Activated CD8-positive, alpha-beta memory T cell treated with anti-CD3 and anti-CD28 coated beads, Interleukin-2, amount 50 U/mL, for 24 hours (primary cell): ENCODE data around the gene IQGAP1.
"Not testable (repeated sequence)": the region's sequence is repeated elsewhere in the genome, so short reads cannot be mapped to it uniquely, and the experiment has no call there.

Experiments
- DNase-seq: peaks from one replicate; pipeline ENCODE4 v3.0.0-alpha.2; 2020; ENCODE audit errors: extremely low read depth

IQGAP1 gene

DNA sequence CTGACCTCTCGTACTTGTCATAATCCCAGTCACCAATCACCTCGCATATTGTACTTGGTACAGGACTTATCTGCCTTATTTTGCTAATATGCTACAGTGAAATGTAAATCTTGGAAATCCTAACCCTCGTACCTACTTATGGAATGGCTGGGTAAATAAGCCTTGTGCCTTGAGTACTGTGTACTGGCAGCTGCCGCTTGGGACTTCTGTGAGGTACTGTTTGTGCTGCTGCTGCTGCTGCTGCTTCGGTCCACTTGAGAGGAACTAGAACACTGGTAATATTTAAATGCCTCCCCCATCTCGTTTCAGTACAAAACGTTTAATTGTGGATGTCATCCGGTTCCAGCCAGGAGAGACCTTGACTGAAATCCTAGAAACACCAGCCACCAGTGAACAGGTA lies 99.1 kb downstream of the IQGAP1 start:
- DNase-seq = no peak

- DNase-seq = no peak
Measured at GRCh38 chr15:90489514-90489913, 101.5 kb downstream of the IQGAP1 start.

- DNase-seq = no peak
Measured at GRCh38 chr15:90489944-90490343, 101.9 kb downstream of the IQGAP1 start.

GRCh38 chr15:90493647-90494046 lies 105.6 kb downstream of the IQGAP1 start:
- no peak for DNase-seq

- DNase-seq = no peak
Measured at GRCh38 chr15:90495067-90495466, 107.0 kb downstream of the IQGAP1 start.

DNA sequence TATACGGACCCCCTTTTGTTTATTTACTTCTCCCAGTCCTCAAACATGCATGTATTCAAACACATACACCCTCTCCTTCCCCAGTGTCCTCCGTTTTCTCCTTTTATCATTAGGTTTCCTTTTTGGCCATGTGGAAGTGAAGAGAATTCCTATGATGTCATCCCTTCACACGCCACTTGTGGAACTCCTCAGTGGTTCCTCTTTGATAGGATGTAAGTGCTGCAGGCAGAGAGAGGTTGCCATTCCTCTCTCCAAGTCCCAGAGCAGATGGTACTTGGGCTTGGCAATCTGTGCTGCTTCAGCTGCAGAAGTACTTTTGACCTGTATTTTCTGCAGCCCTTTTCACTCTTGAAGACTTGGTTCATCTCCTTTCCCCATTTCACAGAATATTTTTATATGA lies 108.7 kb downstream of the IQGAP1 start:
- DNase-seq = no peak

GRCh38 chr15:90497376-90497775 lies 109.3 kb downstream of the IQGAP1 start:
- no peak for DNase-seq

DNA sequence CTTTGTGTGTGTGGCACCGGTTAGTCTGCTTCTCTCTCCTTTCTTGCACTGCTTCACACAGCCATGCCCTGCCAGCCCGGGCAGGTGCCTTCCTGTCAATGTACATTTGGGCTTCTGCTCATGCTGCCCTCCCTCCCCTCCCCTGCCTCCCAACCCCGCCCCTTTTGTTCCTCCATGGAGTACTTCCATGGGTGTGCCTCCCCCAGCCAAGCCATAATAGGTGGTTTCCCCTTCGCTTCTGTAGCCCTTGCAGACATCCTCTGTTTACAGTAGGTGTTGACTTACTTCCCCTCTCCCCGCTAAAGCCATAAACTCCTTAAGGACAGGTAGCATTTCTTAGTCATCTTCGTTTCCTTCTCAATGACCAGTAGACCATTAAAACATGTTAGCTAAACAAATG lies 109.9 kb downstream of the IQGAP1 start:
- no peak for DNase-seq

- DNase-seq = no peak
Measured at GRCh38 chr15:90500171-90500570, 112.1 kb downstream of the IQGAP1 start.

- DNase-seq = no peak
Measured at GRCh38 chr15:90501898-90502297, 113.9 kb downstream of the IQGAP1 start.

DNA sequence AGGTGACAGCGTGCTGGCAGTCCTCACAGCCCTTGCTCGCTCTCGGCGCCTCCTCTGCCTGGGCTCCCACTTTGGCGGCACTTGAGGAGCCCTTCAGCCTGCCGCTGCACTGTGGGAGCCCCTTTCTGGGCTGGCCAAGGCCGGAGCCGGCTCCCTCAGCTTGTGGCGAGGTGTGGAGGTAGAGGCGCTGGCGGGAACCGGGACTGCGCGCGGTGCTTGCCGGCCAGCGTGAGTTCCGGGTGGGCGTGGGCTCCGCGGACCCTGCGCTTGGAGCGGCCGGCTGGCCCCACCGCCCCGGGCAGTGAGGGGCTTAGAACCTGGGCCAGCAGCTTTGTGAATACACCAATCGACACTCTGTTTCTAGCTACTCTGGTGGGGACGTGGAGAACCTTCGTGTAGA lies 122.7 kb downstream of the IQGAP1 start:
- DNase-seq = not testable (repeated sequence)

GRCh38 chr15:90511211-90511618 lies 123.2 kb downstream of the IQGAP1 start:
- not testable (repeated sequence) for DNase-seq

DNA sequence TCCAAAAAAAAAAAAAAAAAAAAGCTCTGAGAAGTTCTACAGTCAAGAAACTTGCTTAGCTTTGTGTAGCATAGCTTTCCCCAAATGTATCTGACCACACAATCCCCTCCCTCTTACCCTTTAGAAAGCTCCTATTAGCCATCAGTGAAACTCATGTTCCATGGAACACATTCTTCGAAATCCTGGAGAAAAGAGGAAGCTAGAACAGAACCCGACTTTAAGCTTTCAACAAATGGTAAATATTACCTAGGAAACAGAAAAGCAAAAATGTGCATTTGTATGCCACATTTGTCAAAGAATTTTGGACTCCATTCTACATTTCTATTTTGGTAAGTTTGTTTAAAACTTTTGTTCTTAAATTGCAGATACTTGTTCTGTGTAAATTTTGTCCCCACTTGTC lies 124.2 kb downstream of the IQGAP1 start:
- DNase-seq = no peak

DNA sequence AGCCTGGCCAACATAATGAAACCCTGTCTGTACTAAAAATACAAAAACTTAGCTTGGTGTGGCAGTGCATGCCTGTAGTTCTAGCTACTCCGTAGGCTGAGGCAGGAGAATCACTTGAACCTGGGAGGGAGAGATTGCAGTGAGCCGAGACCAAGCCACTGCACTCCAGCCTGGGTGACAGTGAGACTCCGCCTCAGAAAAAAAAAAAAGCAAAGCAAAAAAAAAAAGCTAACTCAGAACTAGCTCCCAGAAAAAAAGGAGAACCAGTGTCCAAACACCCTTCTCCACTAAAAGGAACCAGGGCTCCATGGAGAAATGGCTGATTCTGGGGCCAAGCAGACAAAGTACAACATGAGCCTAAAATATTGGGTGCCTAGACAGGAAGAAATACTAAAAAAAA lies 124.9 kb downstream of the IQGAP1 start:
- no peak for DNase-seq

DNA sequence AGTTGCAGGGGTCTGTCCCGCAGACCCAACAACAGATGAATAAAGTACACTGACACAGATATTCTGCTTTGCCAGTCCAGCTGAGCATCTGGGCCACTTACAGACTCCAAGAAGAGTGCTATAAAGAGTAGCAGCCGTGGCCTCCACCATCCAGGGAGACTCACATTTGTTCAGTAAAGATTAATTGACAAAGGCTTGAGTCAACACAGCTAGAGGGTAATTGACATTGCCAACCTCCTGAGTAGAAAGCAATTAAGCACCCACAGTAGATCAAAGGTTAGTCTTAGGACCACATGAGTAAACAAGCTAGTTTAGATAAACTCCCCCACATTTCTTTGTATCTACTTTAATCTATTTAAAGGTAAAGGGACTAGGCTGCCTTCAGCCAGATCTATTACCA lies 125.4 kb downstream of the IQGAP1 start:
- no peak for DNase-seq

- not testable (repeated sequence) for DNase-seq
Measured at GRCh38 chr15:90513893-90514292, 125.9 kb downstream of the IQGAP1 start.

DNA sequence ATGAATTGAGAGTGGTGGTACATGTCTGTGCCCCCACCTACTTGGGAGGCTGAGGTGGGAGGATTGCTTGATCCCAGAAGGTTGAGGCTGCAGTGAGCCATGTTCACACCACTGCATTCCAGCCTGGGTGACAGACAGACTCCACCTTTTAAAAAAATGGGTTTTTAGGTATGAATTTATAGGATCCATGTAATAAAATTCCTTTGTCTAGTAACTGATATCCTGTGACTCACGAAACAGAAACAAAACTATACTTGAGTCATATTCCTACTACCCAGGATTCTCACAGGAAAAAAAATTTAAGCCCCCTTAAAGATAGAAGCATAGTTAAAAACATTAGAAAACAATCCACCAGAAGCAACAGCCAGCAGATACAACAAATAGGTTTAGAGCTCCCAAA lies 131.6 kb downstream of the IQGAP1 start:
- no peak for DNase-seq

- no peak for DNase-seq
Measured at GRCh38 chr15:90520365-90520764, 132.3 kb downstream of the IQGAP1 start.

DNA sequence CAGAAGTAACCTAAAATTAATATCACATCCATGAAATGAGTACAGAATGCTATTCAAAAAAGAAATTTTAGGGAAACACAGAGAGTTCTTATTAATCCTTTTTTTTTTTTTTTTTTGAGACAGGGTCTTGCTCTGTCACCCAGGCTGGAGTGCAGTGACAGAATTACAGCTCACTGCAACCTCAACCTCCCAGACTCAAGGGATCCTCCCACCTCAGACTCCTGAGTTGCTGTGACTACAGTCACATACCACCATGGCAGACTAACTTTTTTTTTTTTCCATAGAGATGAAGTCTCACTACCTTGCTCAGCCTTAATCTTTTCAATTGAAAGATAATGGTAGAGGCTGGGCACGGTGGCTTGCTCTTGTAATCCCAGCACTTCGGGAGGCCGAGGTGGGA lies 135.3 kb downstream of the IQGAP1 start:
- DNase-seq = no peak

DNA sequence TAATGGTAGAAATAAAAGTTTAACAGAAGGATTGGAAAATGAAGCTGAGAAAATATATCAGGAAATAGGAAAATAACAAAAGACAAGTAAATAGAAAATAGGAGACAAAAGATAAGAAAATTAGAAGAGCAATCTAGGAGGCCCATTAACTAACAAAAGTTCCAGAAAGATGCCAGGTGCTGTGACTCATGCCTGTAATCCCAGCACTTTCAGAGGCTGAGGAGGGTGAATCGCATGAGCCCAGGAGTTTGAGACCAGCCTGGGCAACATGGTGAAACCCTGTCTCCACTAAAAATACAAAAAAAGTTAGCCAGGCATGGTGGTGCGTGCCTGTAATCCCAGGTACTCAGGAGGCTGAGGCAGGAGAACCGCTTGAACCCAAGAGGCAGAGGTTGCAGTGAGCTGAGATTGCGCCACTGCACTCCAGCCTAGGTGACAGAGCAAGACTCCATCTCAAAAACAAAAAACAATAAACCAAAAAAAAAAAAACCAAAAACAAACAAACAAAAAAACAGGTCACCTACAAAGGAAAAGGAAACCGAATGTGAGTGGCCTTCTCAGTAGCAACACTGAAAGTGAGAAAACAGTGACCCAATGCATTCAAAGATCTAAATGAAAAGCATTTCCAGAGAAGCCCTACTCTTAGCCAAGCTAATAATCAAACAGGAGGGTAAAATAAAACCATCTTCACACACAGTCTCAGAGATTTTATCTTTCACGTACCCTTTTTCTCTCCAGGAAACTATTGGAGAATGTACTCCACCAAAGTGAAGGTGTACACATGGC lies 136.2 kb downstream of the IQGAP1 start:
- DNase-seq = not testable (repeated sequence)

DNA sequence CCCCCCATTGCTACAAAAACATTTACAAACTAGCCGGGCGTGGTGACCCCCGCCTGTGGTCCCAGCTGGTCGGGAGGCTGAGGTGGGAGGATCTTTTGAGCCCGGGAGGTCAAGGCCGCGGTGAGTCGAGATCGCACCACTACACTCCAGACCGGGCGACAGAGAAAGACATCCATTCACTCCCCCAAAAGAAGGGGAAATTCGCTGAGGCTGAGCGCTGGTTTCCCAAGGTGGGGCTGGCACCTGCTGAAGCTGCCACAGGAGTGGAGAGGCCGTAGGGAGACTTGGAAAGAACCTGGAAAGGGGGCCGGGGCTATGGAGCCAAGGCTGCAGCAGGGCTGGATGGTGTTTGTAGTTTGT lies 140.9 kb downstream of the IQGAP1 start:
- DNase-seq = no peak

- no peak for DNase-seq
Measured at GRCh38 chr15:90529371-90530249, 141.6 kb downstream of the IQGAP1 start, which contains the start of gene CRTC3. Gene CRTC3, plus strand, starts transcription at chr15:90529923. Its CDS starts 149 bp downstream, at chr15:90530072.
